Mesenchymal stem cell (in vitro differentiated cells and primary cell): Measurements from ENCODE around the gene SASH3. TPM values are rescaled to one million over a fixed set of nuclear protein-coding genes. Genes with fewer than 3 reads are reported as not detected.

Source experiments
- DNase-seq: peaks from one replicate; pipeline ENCODE4 v3.0.0-alpha.2; 2013
- H2AFZ ChIP-seq: one replicate; pipeline ENCODE4 v1.6.1; 2013; ENCODE audit warnings: low read depth, mild to moderate bottlenecking, control low read depth, inconsistent platforms, low read length, moderate library complexity
- H2AK5ac ChIP-seq: 2 replicates; pipeline ENCODE4 v1.6.1; 2013; ENCODE audit warnings: low read length, moderate library complexity, mild to moderate bottlenecking, inconsistent platforms; ENCODE audit not compliant: severe bottlenecking
- H2BK120ac ChIP-seq: one replicate; pipeline ENCODE4 v1.6.1; 2013; ENCODE audit warnings: low read depth, mild to moderate bottlenecking, inconsistent platforms, low read length, moderate library complexity
- H2BK12ac ChIP-seq, 2 experiments: one replicate each; pipeline ENCODE4 v1.6.1; 2013; ENCODE audit warnings: inconsistent platforms in 2 of 2, low read length in 2 of 2, mild to moderate bottlenecking in 2 of 2, moderate library complexity in 2 of 2, control low read depth in 1 of 2
- H2BK15ac ChIP-seq: one replicate; pipeline ENCODE4 v1.6.1; 2013; ENCODE audit warnings: mild to moderate bottlenecking, low read depth, inconsistent platforms; ENCODE audit not compliant: poor library complexity, severe bottlenecking
- H2BK5ac ChIP-seq: 2 replicates; pipeline ENCODE4 v1.6.1; 2013; ENCODE audit warnings: low read depth, mild to moderate bottlenecking, low read length, control low read depth, inconsistent platforms; ENCODE audit not compliant: poor library complexity, severe bottlenecking
- H3K14ac ChIP-seq, 2 experiments: one replicate each; pipeline ENCODE4 v1.6.1; 2013; ENCODE audit warnings: inconsistent platforms in 2 of 2, low read length in 2 of 2, control low read depth in 1 of 2, mild to moderate bottlenecking in 1 of 2, moderate library complexity in 1 of 2
- H3K18ac ChIP-seq, 2 experiments: one replicate each; pipeline ENCODE4 v1.6.1; 2013; ENCODE audit warnings: inconsistent platforms in 2 of 2, low read length in 2 of 2, control low read depth in 1 of 2, low read depth in 1 of 2, mild to moderate bottlenecking in 1 of 2
- H3K23ac ChIP-seq, 2 experiments: one replicate each; pipeline ENCODE4 v1.6.1; 2013; ENCODE audit warnings: inconsistent platforms in 2 of 2, low read length in 2 of 2, mild to moderate bottlenecking in 2 of 2, moderate library complexity in 2 of 2, control low read depth in 1 of 2
- H3K27ac ChIP-seq: 2 replicates; pipeline ENCODE4 v1.5.1; 2013; ENCODE audit warnings: mild to moderate bottlenecking, moderate library complexity, low read length, control low read depth, inconsistent platforms; ENCODE audit not compliant: poor library complexity, severe bottlenecking
- H3K27me3 ChIP-seq, 2 experiments: 2 replicates each; pipeline versions ENCODE4 v1.6.1 to v1.7.0; 2013; ENCODE audit warnings: low read length in 2 of 2, mild to moderate bottlenecking in 2 of 2, moderate library complexity in 2 of 2, control low read depth in 1 of 2, inconsistent platforms in 1 of 2; ENCODE audit not compliant: control insufficient read depth in 1 of 2, insufficient read depth in 1 of 2
- H3K36me3 ChIP-seq, 2 experiments: 2 replicates each; pipeline versions ENCODE4 v1.6.1 to v1.7.0; 2013; ENCODE audit warnings: low read length in 2 of 2, control low read depth in 1 of 2, inconsistent platforms in 1 of 2, low read depth in 1 of 2, mild to moderate bottlenecking in 1 of 2; ENCODE audit not compliant: insufficient read depth in 2 of 2, control insufficient read depth in 1 of 2
- H3K4ac ChIP-seq, 2 experiments: one replicate each; pipeline ENCODE4 v1.6.1; 2013; ENCODE audit warnings: inconsistent platforms in 2 of 2, low read length in 2 of 2, mild to moderate bottlenecking in 2 of 2, moderate library complexity in 2 of 2, control low read depth in 1 of 2, low read depth in 1 of 2
- H3K4me1 ChIP-seq: 2 replicates; pipeline ENCODE4 v1.6.1; 2013; ENCODE audit warnings: low read depth, low read length, control low read depth; ENCODE audit not compliant: control insufficient read depth, insufficient read depth
- H3K4me2 ChIP-seq: 2 replicates; pipeline ENCODE4 v1.6.1; 2013; ENCODE audit warnings: low read length, mild to moderate bottlenecking, inconsistent platforms; ENCODE audit not compliant: poor library complexity, severe bottlenecking
- H3K4me3 ChIP-seq, 2 experiments: 2 replicates each; pipeline versions ENCODE4 v1.5.1 to v1.7.0; 2013; ENCODE audit warnings: low read length in 2 of 2, mild to moderate bottlenecking in 2 of 2, control low read depth in 1 of 2, low read depth in 1 of 2; ENCODE audit not compliant: insufficient read depth in 1 of 2
- H3K79me1 ChIP-seq: replicated peaks from 2 replicates; pipeline ENCODE4 v1.6.1; 2013; ENCODE audit warnings: mild to moderate bottlenecking, control low read depth, low read length, inconsistent platforms; ENCODE audit not compliant: poor library complexity, severe bottlenecking
- H3K9ac ChIP-seq: 2 replicates; pipeline ENCODE4 v1.7.0; 2013; ENCODE audit warnings: mild to moderate bottlenecking, low read length, moderate library complexity
- H3K9me3 ChIP-seq: 2 replicates; pipeline ENCODE4 v1.7.0; 2013; ENCODE audit warnings: mild to moderate bottlenecking, low read length; ENCODE audit not compliant: control insufficient read depth
- H4K8ac ChIP-seq: one replicate; pipeline ENCODE4 v1.6.1; 2013; ENCODE audit warnings: inconsistent platforms, mild to moderate bottlenecking, low read length, moderate library complexity
- H4K91ac ChIP-seq: one replicate; pipeline ENCODE4 v1.6.1; 2013; ENCODE audit warnings: mild to moderate bottlenecking, low read length, inconsistent platforms
- WGBS: methylation state at CpG from one replicate; pipeline ENCODE4 v1.1.7; 2013; ENCODE audit warnings: mixed read lengths; 5-methylcytosine and 5-hydroxymethylcytosine counted together
- polyA plus RNA-seq, 2 experiments: library from polyadenylated mRNA; stranded (reverse); fragments of 200-250 nt; gene quantifications; one replicate each; pipeline ENCODE4 v1.2.3, GENCODE V29; 2013

SASH3 gene
- not detected for polyA plus RNA-seq (2013, experiment 1 of 2)
- not detected for polyA plus RNA-seq (2013, experiment 2 of 2)

DNA sequence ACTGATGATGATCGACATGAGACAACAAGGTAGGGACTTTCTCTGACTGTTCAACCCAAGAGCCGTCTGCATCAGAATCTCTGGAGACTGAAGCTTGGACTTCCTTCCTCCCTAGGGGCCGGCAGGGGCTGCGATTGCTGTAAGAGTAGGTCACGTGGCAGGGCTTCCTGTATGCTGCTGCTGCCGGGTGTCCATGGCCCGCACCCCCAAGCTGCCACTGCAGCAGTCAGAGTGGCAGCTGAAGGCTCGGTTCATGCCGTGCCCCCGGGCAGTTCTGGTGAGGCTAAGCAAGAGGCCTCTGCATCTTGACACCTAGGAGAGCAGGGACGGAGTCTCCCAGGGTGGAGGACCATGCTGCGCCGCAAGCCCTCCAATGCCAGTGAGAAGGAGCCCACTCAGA is at the start of gene SASH3:
Gene SASH3, plus strand, starts transcription at position 203 of the 400 bp plus-strand sequence. Its CDS starts 149 bp downstream, at position 352.
- Histone ChIP-seq H4K8ac (no peak within 1 kb of the TSS), H3K27ac (no peak within 1 kb of the TSS), H3K9me3 (no peaks in the 10 kb centered on the region), H3K4me2 (no peak within 1 kb of the TSS), H2BK12ac (no peak within 1 kb of the TSS), H3K4me1 (no peaks in the 10 kb centered on the region), H4K91ac (no peak within 1 kb of the TSS), H2BK5ac (no peak within 1 kb of the TSS), H3K36me3 (no peaks in the 10 kb centered on the region), H2AK5ac (no peak within 1 kb of the TSS), H3K4ac (no peak within 1 kb of the TSS), H3K4me3 (no peak within 1 kb of the TSS), H2AFZ (no peak within 1 kb of the TSS), H3K14ac (no peak within 1 kb of the TSS), H2BK120ac (no peak within 1 kb of the TSS), H3K18ac (no peak within 1 kb of the TSS), H3K23ac (no peak within 1 kb of the TSS), H3K27me3 (peaks cover 0 to 42% of the 10 kb centered on the region in 2 experiments), H2BK15ac (no peak within 1 kb of the TSS), H3K9ac (no peak within 1 kb of the TSS), H3K79me1 (no peaks in the 10 kb centered on the region)
- no peak for DNase-seq
- 92% methylated on average over 13 of the region's 13 CpGs for WGBS

DNA sequence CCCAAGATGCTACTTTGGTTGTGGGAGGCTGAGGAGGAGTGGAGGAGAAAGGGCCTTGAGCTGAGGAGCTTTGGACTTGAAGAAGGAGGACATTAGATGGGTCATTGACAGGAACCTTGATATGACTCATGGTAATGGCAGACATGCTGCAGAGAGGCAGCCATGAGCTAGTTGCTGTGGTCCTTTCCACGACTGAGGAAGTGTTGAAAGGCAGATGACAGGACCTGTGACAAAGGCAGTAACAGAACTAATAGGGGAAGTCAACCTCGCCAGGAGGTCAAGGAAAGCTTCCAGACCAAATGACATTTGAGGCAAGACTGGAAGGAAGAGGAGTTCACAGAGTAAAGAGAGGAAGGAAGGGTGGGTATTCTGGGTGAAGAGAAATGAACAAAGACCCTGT is 48.5 kb upstream of the SASH3 start:
- Histone ChIP-seq H3K4me1 (no peaks in the 10 kb centered on the region), H3K14ac (no peak overlapping the region), H3K9ac (no peak overlapping the region), H3K36me3 (no peaks in the 10 kb centered on the region), H2AFZ (no peak overlapping the region), H3K4me2 (no peak overlapping the region), H3K27ac (no peak overlapping the region), H2BK5ac (no peak overlapping the region), H3K79me1 (no peaks in the 10 kb centered on the region), H2AK5ac (no peak overlapping the region), H3K4me3 (no peak overlapping the region), H3K4ac (no peak overlapping the region), H3K18ac (no peak overlapping the region), H4K8ac (no peak overlapping the region), H3K27me3 (peaks cover 0 to 41% of the 10 kb centered on the region in 2 experiments), H2BK12ac (no peak overlapping the region), H3K9me3 (no peaks in the 10 kb centered on the region), H3K23ac (no peak overlapping the region), H4K91ac (no peak overlapping the region), H2BK15ac (no peak overlapping the region), H2BK120ac (no peak overlapping the region)
- DNase-seq = no peak
- WGBS = 84% methylated on average over 2 of the region's 2 CpGs

DNA sequence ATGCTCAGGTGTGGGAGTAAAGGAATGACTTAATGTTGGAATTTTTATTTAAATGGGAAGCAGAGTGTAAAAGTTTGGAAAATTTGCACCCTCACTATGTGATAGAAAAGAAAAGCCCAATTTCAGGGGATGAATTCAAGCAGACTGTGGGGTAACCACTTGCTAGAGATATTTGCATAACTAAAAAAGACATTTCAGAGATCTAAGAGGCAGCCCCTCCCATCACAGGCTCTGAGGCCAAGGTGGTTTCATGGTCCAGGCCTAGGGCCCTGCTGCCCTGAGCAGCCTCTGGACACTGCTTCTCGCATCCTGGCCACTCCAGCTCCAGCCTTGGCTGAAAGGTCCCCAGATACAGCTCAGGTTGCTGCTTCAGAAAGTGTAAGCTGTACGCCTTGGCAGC is 46.9 kb upstream of the SASH3 start:
- Histone ChIP-seq H3K9ac (no peak overlapping the region), H3K14ac (no peak overlapping the region), H3K4me3 (no peak overlapping the region), H3K4ac (no peak overlapping the region), H3K23ac (no peak overlapping the region), H3K9me3 (no peaks in the 10 kb centered on the region), H3K4me2 (no peak overlapping the region), H3K4me1 (no peaks in the 10 kb centered on the region), H2AK5ac (no peak overlapping the region), H3K18ac (no peak overlapping the region), H3K79me1 (no peaks in the 10 kb centered on the region), H4K91ac (no peak overlapping the region), H2AFZ (no peak overlapping the region), H4K8ac (no peak overlapping the region), H2BK120ac (no peak overlapping the region), H2BK12ac (no peak overlapping the region), H2BK5ac (no peak overlapping the region), H3K27ac (no peak overlapping the region), H3K36me3 (no peaks in the 10 kb centered on the region), H2BK15ac (no peak overlapping the region), H3K27me3 (peaks cover 0 to 32% of the 10 kb centered on the region in 2 experiments)
- 93% methylated on average over 2 of the region's 2 CpGs for WGBS
- DNase-seq = no peak

DNA sequence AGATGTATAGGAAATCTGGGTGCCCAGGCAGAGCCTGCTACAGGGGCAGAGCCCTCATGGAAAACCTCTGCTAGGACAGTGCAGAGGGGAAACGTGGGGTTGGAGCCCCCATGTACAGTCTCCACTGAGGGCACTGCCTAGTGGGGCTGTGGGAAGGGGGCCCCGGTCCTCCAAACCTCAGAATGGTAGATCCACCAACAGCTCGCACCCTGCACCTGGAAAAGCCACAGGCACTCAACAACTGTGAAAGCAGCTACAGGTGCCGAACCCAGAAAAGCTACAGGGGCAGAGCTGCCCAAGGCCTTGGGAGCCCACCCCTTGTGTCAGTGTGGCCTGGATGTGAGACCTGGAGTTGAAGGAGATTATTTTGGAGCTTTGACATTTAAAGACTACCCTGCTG is 46.4 kb upstream of the SASH3 start:
- no peak overlapping the region for H3K4me3 ChIP-seq
- no peaks in the 10 kb centered on the region for H3K36me3 ChIP-seq
- H2BK5ac ChIP-seq = no peak overlapping the region
- H3K9ac ChIP-seq = no peak overlapping the region
- H2AFZ ChIP-seq = no peak overlapping the region
- no peak for DNase-seq
- no peaks in the 10 kb centered on the region for H3K9me3 ChIP-seq
- WGBS = 100% methylated on average over 2 of the region's 4 CpGs
- no peak overlapping the region for H2BK15ac ChIP-seq
- H3K27ac ChIP-seq = no peak overlapping the region
- H3K23ac ChIP-seq = no peak overlapping the region
- H3K4ac ChIP-seq = no peak overlapping the region
- no peaks in the 10 kb centered on the region for H3K4me1 ChIP-seq
- H2BK12ac ChIP-seq = no peak overlapping the region
- no peak overlapping the region for H2AK5ac ChIP-seq
- peaks cover 0 to 29% of the 10 kb centered on the region in 2 experiments for H3K27me3 ChIP-seq
- H3K14ac ChIP-seq = no peak overlapping the region
- no peak overlapping the region for H3K18ac ChIP-seq
- H4K91ac ChIP-seq = no peak overlapping the region
- H2BK120ac ChIP-seq = no peak overlapping the region
- H3K79me1 ChIP-seq = no peaks in the 10 kb centered on the region
- no peak overlapping the region for H3K4me2 ChIP-seq
- no peak overlapping the region for H4K8ac ChIP-seq
